Mesendoderm (in vitro differentiated cells): Measurements from ENCODE around the gene SCPEP1.

Source experiments
- DNase-seq: peaks from one replicate; pipeline ENCODE4 v3.0.0; 2013
- H2AK5ac ChIP-seq: 2 replicates; pipeline ENCODE4 v1.6.1; 2013; ENCODE audit warnings: low read length, inconsistent platforms
- H2BK120ac ChIP-seq: 2 replicates; pipeline ENCODE4 v1.6.1; 2013; ENCODE audit warnings: low read depth, mild to moderate bottlenecking, low read length, moderate library complexity, mixed read lengths
- H2BK15ac ChIP-seq: replicated peaks from 2 replicates; pipeline ENCODE4 v1.6.1; 2013; ENCODE audit warnings: low read depth, mild to moderate bottlenecking, moderate library complexity
- H2BK5ac ChIP-seq: 2 replicates; pipeline ENCODE4 v1.6.1; 2013; ENCODE audit warnings: low read length, inconsistent platforms
- H3K18ac ChIP-seq: 2 replicates; pipeline ENCODE4 v1.6.1; 2013; ENCODE audit warnings: mild to moderate bottlenecking, low read length, mixed read lengths
- H3K23ac ChIP-seq: one replicate; pipeline ENCODE4 v1.6.1; 2013; ENCODE audit warnings: low read length
- H3K27ac ChIP-seq: 2 replicates; pipeline ENCODE4 v1.5.1; 2013; ENCODE audit warnings: low read depth, mild to moderate bottlenecking, inconsistent platforms, low read length, moderate library complexity
- H3K27me3 ChIP-seq: 2 replicates; pipeline ENCODE4 v1.6.1; 2013; ENCODE audit warnings: low read length, control low read depth, mild to moderate bottlenecking, inconsistent platforms; ENCODE audit not compliant: insufficient read depth, poor library complexity
- H3K36me3 ChIP-seq: 2 replicates; pipeline ENCODE4 v1.6.1; 2013; ENCODE audit warnings: low read length, inconsistent platforms; ENCODE audit not compliant: control insufficient read depth, insufficient read depth
- H3K4ac ChIP-seq: one replicate; pipeline ENCODE4 v1.6.1; 2013; ENCODE audit warnings: low read depth, mild to moderate bottlenecking, low read length, moderate library complexity
- H3K4me1 ChIP-seq: 2 replicates; pipeline ENCODE4 v1.6.1; 2013; ENCODE audit warnings: low read depth, low read length, inconsistent platforms; ENCODE audit not compliant: control insufficient read depth
- H3K4me2 ChIP-seq: 2 replicates; pipeline ENCODE4 v1.6.1; 2013; ENCODE audit warnings: low read length
- H3K4me3 ChIP-seq: 2 replicates; pipeline ENCODE4 v1.5.1; 2013; ENCODE audit warnings: mild to moderate bottlenecking, low read length
- H3K56ac ChIP-seq: one replicate; pipeline ENCODE4 v1.6.1; 2013; ENCODE audit warnings: low read length
- H3K79me1 ChIP-seq: 2 replicates; pipeline ENCODE4 v1.6.1; 2013; ENCODE audit warnings: low read length, inconsistent platforms
- H3K79me2 ChIP-seq: 2 replicates; pipeline ENCODE4 v1.6.1; 2013; ENCODE audit warnings: mild to moderate bottlenecking, low read length; ENCODE audit not compliant: control insufficient read depth, insufficient read depth
- H3K9ac ChIP-seq: 2 replicates; pipeline ENCODE4 v1.6.1; 2013; ENCODE audit warnings: low read length, inconsistent platforms
- H4K5ac ChIP-seq: one replicate; pipeline ENCODE4 v1.6.1; 2013; ENCODE audit warnings: low read length
- H4K8ac ChIP-seq: one replicate; pipeline ENCODE4 v1.6.1; 2013; ENCODE audit warnings: low read depth, mild to moderate bottlenecking, control low read depth, low read length, moderate library complexity
- WGBS: extraction: QIAGEN DNeasy Blood & Tissue Kit; methylation state at CpG from one replicate; pipeline ENCODE4 v1.1.7; 2013; ENCODE audit warnings: low lambda C conversion rate, missing lambda C conversion rate; ENCODE audit not compliant: insufficient coverage; ENCODE audit errors: extremely low coverage; 5-methylcytosine and 5-hydroxymethylcytosine counted together

SCPEP1 gene

DNA sequence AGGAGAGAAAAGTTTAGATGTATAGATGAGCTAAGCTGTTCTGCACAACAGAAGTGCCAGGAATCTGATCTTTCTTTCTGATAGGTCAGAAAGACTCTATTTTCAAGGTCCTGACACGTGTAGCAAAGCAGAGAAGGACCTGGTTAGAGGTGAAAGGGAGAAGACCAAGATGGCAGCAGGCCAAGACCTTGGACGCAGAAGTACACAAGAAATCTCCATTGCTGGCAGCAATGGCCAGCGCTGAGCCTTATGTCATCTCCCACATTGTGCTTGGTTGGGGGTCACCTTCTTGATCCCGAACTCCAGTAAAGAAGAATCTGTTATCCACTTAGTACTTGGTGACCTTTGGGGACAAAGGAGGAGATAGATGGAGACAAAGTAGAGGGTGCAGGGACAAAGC, 65.3 kb downstream of the SCPEP1 start:
- Histone ChIP-seq H2BK15ac (no peak overlapping the region), H2BK120ac (no peak overlapping the region), H3K9ac (no peak overlapping the region), H3K27ac (no peak overlapping the region), H3K4me2 (no peak overlapping the region), H3K4me3 (no peak overlapping the region), H4K8ac (no peak overlapping the region), H4K5ac (no peak overlapping the region), H3K36me3 (no peaks in the 10 kb centered on the region), H3K56ac (no peak overlapping the region), H2BK5ac (no peak overlapping the region), H3K27me3 (no peaks in the 10 kb centered on the region), H3K79me2 (no peaks in the 10 kb centered on the region), H3K4me1 (no peaks in the 10 kb centered on the region), H2AK5ac (no peak overlapping the region), H3K79me1 (no peaks in the 10 kb centered on the region), H3K4ac (no peak overlapping the region), H3K23ac (no peak overlapping the region), H3K18ac (no peak overlapping the region)
- DNase-seq: no peak
- no CpG with 5 or more reads among the region's 4 CpGs for WGBS

GRCh38 chr17:57044976-57045867, 67.3 kb downstream of the SCPEP1 start:
- Histone ChIP-seq H2AK5ac (no peak overlapping the region), H3K27ac (no peak overlapping the region)
- no CpG with 5 or more reads among the region's 49 CpGs for WGBS

GRCh38 chr17:57045868-57046704, 68.2 kb downstream of the SCPEP1 start:
- Histone ChIP-seq H2BK15ac (no peak overlapping the region), H3K79me2 (no peaks in the 10 kb centered on the region), H3K9ac (no peak overlapping the region), H4K8ac (no peak overlapping the region), H3K4me1 (no peaks in the 10 kb centered on the region), H3K4me3 (no peak overlapping the region), H3K23ac (no peak overlapping the region), H4K5ac (no peak overlapping the region), H2BK120ac (no peak overlapping the region), H3K27ac (no peak overlapping the region), H3K18ac (no peak overlapping the region), H3K36me3 (no peaks in the 10 kb centered on the region), H2BK5ac (no peak overlapping the region), H3K27me3 (no peaks in the 10 kb centered on the region), H3K79me1 (no peaks in the 10 kb centered on the region), H3K56ac (no peak overlapping the region), H3K4me2 (no peak overlapping the region), H3K4ac (no peak overlapping the region), H2AK5ac (no peak overlapping the region)
- WGBS: no CpG with 5 or more reads among the region's 69 CpGs
- no peak for DNase-seq

More at GRCh38 chr17:57044976-57045867, 67.3 kb downstream of the SCPEP1 start:
- no peak overlapping the region for H3K4me2 ChIP-seq
- no peaks in the 10 kb centered on the region for H3K79me1 ChIP-seq
- H2BK5ac ChIP-seq: no peak overlapping the region
- no peak overlapping the region for H3K4ac ChIP-seq
- no peak overlapping the region for H2BK15ac ChIP-seq
- H4K8ac ChIP-seq: no peak overlapping the region
- H3K9ac ChIP-seq: no peak overlapping the region
- H3K27me3 ChIP-seq: no peaks in the 10 kb centered on the region
- H4K5ac ChIP-seq: no peak overlapping the region
- H3K23ac ChIP-seq: no peak overlapping the region
- DNase-seq: no peak
- no peak overlapping the region for H3K4me3 ChIP-seq
- H3K4me1 ChIP-seq: no peaks in the 10 kb centered on the region
- no peak overlapping the region for H2BK120ac ChIP-seq
- no peak overlapping the region for H3K56ac ChIP-seq
- no peaks in the 10 kb centered on the region for H3K79me2 ChIP-seq
- H3K36me3 ChIP-seq: no peaks in the 10 kb centered on the region
- H3K18ac ChIP-seq: no peak overlapping the region

DNA sequence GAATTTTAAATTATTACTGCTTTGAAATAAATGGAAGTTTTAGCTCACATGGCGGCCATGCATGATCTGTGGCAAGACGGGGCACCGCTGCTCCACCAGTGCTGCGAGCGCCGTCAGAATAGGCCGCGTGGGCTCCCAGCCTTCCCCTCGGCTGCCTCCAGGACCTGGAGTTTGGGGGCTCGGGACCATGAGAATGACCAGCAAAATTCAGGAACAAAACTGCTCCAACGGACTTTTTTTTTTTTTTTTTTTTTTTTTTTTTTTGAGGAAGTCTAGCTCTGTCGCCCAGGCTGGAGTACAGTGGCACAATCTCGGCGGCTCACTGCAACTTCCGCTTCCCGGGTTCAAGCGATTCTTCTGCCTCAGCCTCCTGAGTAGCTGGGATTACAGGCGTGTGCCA, 68.8 kb downstream of the SCPEP1 start:
- Histone ChIP-seq H3K27me3 (no peaks in the 10 kb centered on the region), H2BK120ac (no peak overlapping the region), H4K5ac (no peak overlapping the region), H2BK15ac (no peak overlapping the region), H3K4me3 (no peak overlapping the region), H3K56ac (no peak overlapping the region), H3K79me1 (no peaks in the 10 kb centered on the region), H3K4ac (no peak overlapping the region), H2BK5ac (no peak overlapping the region), H4K8ac (no peak overlapping the region), H3K27ac (no peak overlapping the region), H3K18ac (no peak overlapping the region), H3K23ac (no peak overlapping the region), H2AK5ac (no peak overlapping the region), H3K9ac (no peak overlapping the region), H3K4me2 (no peak overlapping the region), H3K36me3 (no peaks in the 10 kb centered on the region), H3K79me2 (no peaks in the 10 kb centered on the region), H3K4me1 (no peaks in the 10 kb centered on the region)
- WGBS: no CpG with 5 or more reads among the region's 18 CpGs
- DNase-seq: no peak

- WGBS: no CpG with 5 or more reads among the region's 2 CpGs
- no peak overlapping the region for H4K8ac ChIP-seq
Measured at GRCh38 chr17:57048096-57048495, 70.2 kb downstream of the SCPEP1 start.

More at GRCh38 chr17:57048096-57048495, 70.2 kb downstream of the SCPEP1 start:
- Histone ChIP-seq H4K5ac (no peak overlapping the region), H3K27ac (no peak overlapping the region), H2AK5ac (no peak overlapping the region), H3K79me1 (no peaks in the 10 kb centered on the region), H3K27me3 (no peaks in the 10 kb centered on the region), H3K9ac (no peak overlapping the region), H3K36me3 (no peaks in the 10 kb centered on the region), H3K4ac (no peak overlapping the region), H2BK15ac (no peak overlapping the region), H3K56ac (no peak overlapping the region), H3K4me1 (no peaks in the 10 kb centered on the region), H3K23ac (no peak overlapping the region), H2BK120ac (no peak overlapping the region), H3K18ac (no peak overlapping the region), H2BK5ac (no peak overlapping the region), H3K79me2 (no peaks in the 10 kb centered on the region), H3K4me2 (no peak overlapping the region), H3K4me3 (no peak overlapping the region)
- no peak for DNase-seq
